Measurements from ENCODE around the gene DEXI.
"Not testable (repeated sequence)": the region's sequence is repeated elsewhere in the genome, so short reads cannot be mapped to it uniquely, and the experiment has no call there.

The DEXI gene

GRCh38 chr16:10968498-10968897 lies 26.2 kb upstream of the DEXI start:
- Histone ChIP-seq H3K4me3 (ENCODE audit: low read length in 2 of 2) (no peak overlapping the region), H3K9ac (ENCODE audit: low read length in 2 of 2) (no peak overlapping the region), H3K9me3 (ENCODE audit: control insufficient read depth in 2 of 2, low read length in 2 of 2) (no peaks in the 10 kb centered on the region), H3K36me3 (ENCODE audit: control insufficient read depth in 2 of 2, insufficient read depth in 2 of 2, low read length in 2 of 2) (peaks cover 6 to 15% of the 10 kb centered on the region in 2 donors), H3K27me3 (ENCODE audit: control insufficient read depth in 1 of 2, insufficient read depth in 2 of 2, low read length in 2 of 2) (no peaks in the 10 kb centered on the region), H3K27ac (ENCODE audit: low read length) (no peak overlapping the region), H3K4me1 (ENCODE audit: control insufficient read depth, insufficient read depth, low read length) (peaks cover 11% of the 10 kb centered on the region)

GRCh38 chr16:10967986-10968385 lies 25.7 kb upstream of the DEXI start:
- H3K27me3 ChIP-seq (ENCODE audit: control insufficient read depth in 1 of 2, insufficient read depth in 2 of 2, low read length in 2 of 2) = no peaks in the 10 kb centered on the region
- H3K4me1 ChIP-seq (ENCODE audit: control insufficient read depth, insufficient read depth, low read length) = peaks cover 11% of the 10 kb centered on the region
- H3K4me3 ChIP-seq (ENCODE audit: low read length in 2 of 2) = no peak overlapping the region
- H3K9me3 ChIP-seq (ENCODE audit: control insufficient read depth in 2 of 2, low read length in 2 of 2) = no peaks in the 10 kb centered on the region
- no peak overlapping the region for H3K27ac ChIP-seq (ENCODE audit: low read length)
- H3K9ac ChIP-seq (ENCODE audit: low read length in 2 of 2) = no peak overlapping the region
- H3K36me3 ChIP-seq (ENCODE audit: control insufficient read depth in 2 of 2, insufficient read depth in 2 of 2, low read length in 2 of 2) = peaks cover 8 to 15% of the 10 kb centered on the region in 2 donors

- not testable (repeated sequence) for H3K9me3 ChIP-seq (ENCODE audit: control insufficient read depth in 2 of 2, low read length in 2 of 2); H3K4me3 ChIP-seq (ENCODE audit: low read length in 2 of 2); H3K27me3 ChIP-seq (ENCODE audit: control insufficient read depth in 1 of 2, insufficient read depth in 2 of 2, low read length in 2 of 2); H3K27ac ChIP-seq (ENCODE audit: low read length); H3K9ac ChIP-seq (ENCODE audit: low read length in 2 of 2); H3K4me1 ChIP-seq (ENCODE audit: control insufficient read depth, insufficient read depth, low read length)
- H3K36me3 ChIP-seq (ENCODE audit: control insufficient read depth in 2 of 2, insufficient read depth in 2 of 2, low read length in 2 of 2) = peaks cover 10 to 20% of the 10 kb centered on the region in 2 donors
These were observed 24.3 kb upstream of the DEXI start for GRCh38 chr16:10966559-10966958.

GRCh38 chr16:10966129-10966528 lies 23.9 kb upstream of the DEXI start:
- Histone ChIP-seq H3K36me3 (ENCODE audit: control insufficient read depth in 2 of 2, insufficient read depth in 2 of 2, low read length in 2 of 2) (peaks cover 10 to 19% of the 10 kb centered on the region in 2 donors), H3K4me1 (ENCODE audit: control insufficient read depth, insufficient read depth, low read length) (peaks cover 6% of the 10 kb centered on the region), H3K27me3 (ENCODE audit: control insufficient read depth in 1 of 2, insufficient read depth in 2 of 2, low read length in 2 of 2) (no peaks in the 10 kb centered on the region), H3K9me3 (ENCODE audit: control insufficient read depth in 2 of 2, low read length in 2 of 2) (no peaks in the 10 kb centered on the region), H3K4me3 (ENCODE audit: low read length in 2 of 2) (no peak overlapping the region), H3K27ac (ENCODE audit: low read length) (no peak overlapping the region), H3K9ac (ENCODE audit: low read length in 2 of 2) (no peak overlapping the region)

- H3K9ac ChIP-seq (ENCODE audit: low read length in 2 of 2) = no peak overlapping the region
These were observed 23.3 kb upstream of the DEXI start for GRCh38 chr16:10965440-10966061.

GRCh38 chr16:10964891-10965326 lies 22.6 kb upstream of the DEXI start:
- H3K27ac ChIP-seq (ENCODE audit: low read length) = no peak overlapping the region
- H3K4me1 ChIP-seq (ENCODE audit: control insufficient read depth, insufficient read depth, low read length) = peaks cover 6% of the 10 kb centered on the region
- no peaks in the 10 kb centered on the region for H3K9me3 ChIP-seq (ENCODE audit: control insufficient read depth in 2 of 2, low read length in 2 of 2)
- H3K27me3 ChIP-seq (ENCODE audit: control insufficient read depth in 1 of 2, insufficient read depth in 2 of 2, low read length in 2 of 2) = no peaks in the 10 kb centered on the region
- no peak overlapping the region for H3K4me3 ChIP-seq (ENCODE audit: low read length in 2 of 2)
- H3K9ac ChIP-seq (ENCODE audit: low read length in 2 of 2) = no peak overlapping the region
- peaks cover 10 to 17% of the 10 kb centered on the region in 2 donors for H3K36me3 ChIP-seq (ENCODE audit: control insufficient read depth in 2 of 2, insufficient read depth in 2 of 2, low read length in 2 of 2)

More at GRCh38 chr16:10965440-10966061, 23.3 kb upstream of the DEXI start:
- no peak overlapping the region for H3K27ac ChIP-seq (ENCODE audit: low read length)
- peaks cover 10 to 17% of the 10 kb centered on the region in 2 donors for H3K36me3 ChIP-seq (ENCODE audit: control insufficient read depth in 2 of 2, insufficient read depth in 2 of 2, low read length in 2 of 2)
- H3K4me3 ChIP-seq (ENCODE audit: low read length in 2 of 2) = no peak overlapping the region
- no peaks in the 10 kb centered on the region for H3K9me3 ChIP-seq (ENCODE audit: control insufficient read depth in 2 of 2, low read length in 2 of 2)
- H3K27me3 ChIP-seq (ENCODE audit: control insufficient read depth in 1 of 2, insufficient read depth in 2 of 2, low read length in 2 of 2) = no peaks in the 10 kb centered on the region
- peaks cover 6% of the 10 kb centered on the region for H3K4me1 ChIP-seq (ENCODE audit: control insufficient read depth, insufficient read depth, low read length)

- Histone ChIP-seq H3K9ac (ENCODE audit: low read length in 2 of 2) (peak overlapping the region in 1 of 2 donors; percentile 47), H3K27ac (ENCODE audit: low read length) (no peak overlapping the region), H3K27me3 (ENCODE audit: control insufficient read depth in 1 of 2, insufficient read depth in 2 of 2, low read length in 2 of 2) (no peaks in the 10 kb centered on the region), H3K36me3 (ENCODE audit: control insufficient read depth in 2 of 2, insufficient read depth in 2 of 2, low read length in 2 of 2) (peaks cover 10 to 17% of the 10 kb centered on the region in 2 donors), H3K4me3 (ENCODE audit: low read length in 2 of 2) (peak overlapping the region in 1 of 2 donors; percentile 62), H3K4me1 (ENCODE audit: control insufficient read depth, insufficient read depth, low read length) (peaks cover 6% of the 10 kb centered on the region), H3K9me3 (ENCODE audit: control insufficient read depth in 2 of 2, low read length in 2 of 2) (no peaks in the 10 kb centered on the region)
These were observed 22.0 kb upstream of the DEXI start for GRCh38 chr16:10964039-10964890.

- Histone ChIP-seq H3K9ac (ENCODE audit: low read length in 2 of 2) (peak overlapping the region; percentile 1 to 8), H3K4me1 (ENCODE audit: control insufficient read depth, insufficient read depth, low read length) (peaks cover 6% of the 10 kb centered on the region), H3K36me3 (ENCODE audit: control insufficient read depth in 2 of 2, insufficient read depth in 2 of 2, low read length in 2 of 2) (peaks cover 10 to 13% of the 10 kb centered on the region in 2 donors), H3K4me3 (ENCODE audit: low read length in 2 of 2) (no peak overlapping the region), H3K9me3 (ENCODE audit: control insufficient read depth in 2 of 2, low read length in 2 of 2) (no peaks in the 10 kb centered on the region), H3K27ac (ENCODE audit: low read length) (peak overlapping the region; percentile 24), H3K27me3 (ENCODE audit: control insufficient read depth in 1 of 2, insufficient read depth in 2 of 2, low read length in 2 of 2) (no peaks in the 10 kb centered on the region)
These were observed 19.0 kb upstream of the DEXI start for GRCh38 chr16:10961231-10961630.

- Histone ChIP-seq H3K4me3 (ENCODE audit: low read length in 2 of 2) (no peak overlapping the region), H3K27ac (ENCODE audit: low read length) (no peak overlapping the region), H3K9me3 (ENCODE audit: control insufficient read depth in 2 of 2, low read length in 2 of 2) (no peaks in the 10 kb centered on the region), H3K4me1 (ENCODE audit: control insufficient read depth, insufficient read depth, low read length) (peaks cover 3% of the 10 kb centered on the region), H3K36me3 (ENCODE audit: control insufficient read depth in 2 of 2, insufficient read depth in 2 of 2, low read length in 2 of 2) (peaks cover 10 to 13% of the 10 kb centered on the region in 2 donors), H3K9ac (ENCODE audit: low read length in 2 of 2) (no peak overlapping the region), H3K27me3 (ENCODE audit: control insufficient read depth in 1 of 2, insufficient read depth in 2 of 2, low read length in 2 of 2) (no peaks in the 10 kb centered on the region)
These were observed 16.9 kb upstream of the DEXI start for GRCh38 chr16:10959161-10959560.

- H3K4me1 ChIP-seq (ENCODE audit: control insufficient read depth, insufficient read depth, low read length) = no peaks in the 10 kb centered on the region
- H3K9me3 ChIP-seq (ENCODE audit: control insufficient read depth in 2 of 2, low read length in 2 of 2) = no peaks in the 10 kb centered on the region
- H3K9ac ChIP-seq (ENCODE audit: low read length in 2 of 2) = no peak overlapping the region
- no peak overlapping the region for H3K27ac ChIP-seq (ENCODE audit: low read length)
- H3K27me3 ChIP-seq (ENCODE audit: control insufficient read depth in 1 of 2, insufficient read depth in 2 of 2, low read length in 2 of 2) = no peaks in the 10 kb centered on the region
- H3K36me3 ChIP-seq (ENCODE audit: control insufficient read depth in 2 of 2, insufficient read depth in 2 of 2, low read length in 2 of 2) = peaks cover 3 to 7% of the 10 kb centered on the region in 2 donors
- H3K4me3 ChIP-seq (ENCODE audit: low read length in 2 of 2) = no peak overlapping the region
These were observed 15.7 kb upstream of the DEXI start for GRCh38 chr16:10957771-10958482.
